ENCODE data around the gene UPK1A. TPM values are rescaled to one million over a fixed set of nuclear protein-coding genes. Genes with fewer than 3 reads are reported as not detected.

The UPK1A gene
- total and polyA plus RNA-seq, 8 donors = 0.18 to 0.48 (median 0.30) TPM; not detected in 4

DNA sequence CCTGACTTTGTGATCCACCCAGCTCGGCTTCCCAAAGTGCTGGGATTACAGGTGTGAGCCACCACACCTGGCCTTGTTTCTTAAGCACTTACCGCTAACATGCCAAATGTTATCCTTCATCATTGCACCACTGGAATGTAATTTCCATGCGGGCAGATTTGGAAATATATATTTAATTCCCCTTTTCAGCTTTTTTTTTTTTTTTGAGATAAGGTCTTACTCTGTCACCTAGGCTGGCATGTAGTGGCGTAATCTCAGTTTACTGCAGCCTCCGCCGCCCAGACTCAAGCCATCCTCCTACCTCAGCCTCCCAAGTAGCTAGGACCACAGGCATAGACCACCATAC, 4.3 kb upstream of the UPK1A start:
- Histone ChIP-seq H3K9me3 (no peaks in the 10 kb centered on the region), H3K27me3 (no peaks in the 10 kb centered on the region), H3K4me3 (no peak overlapping the region), H3K27ac (no peak overlapping the region), H3K36me3 (peaks cover 0 to 77% of the 10 kb centered on the region in 2 donors), H3K4me1 (no peaks in the 10 kb centered on the region)
- TF ChIP-seq, protein P1, sequence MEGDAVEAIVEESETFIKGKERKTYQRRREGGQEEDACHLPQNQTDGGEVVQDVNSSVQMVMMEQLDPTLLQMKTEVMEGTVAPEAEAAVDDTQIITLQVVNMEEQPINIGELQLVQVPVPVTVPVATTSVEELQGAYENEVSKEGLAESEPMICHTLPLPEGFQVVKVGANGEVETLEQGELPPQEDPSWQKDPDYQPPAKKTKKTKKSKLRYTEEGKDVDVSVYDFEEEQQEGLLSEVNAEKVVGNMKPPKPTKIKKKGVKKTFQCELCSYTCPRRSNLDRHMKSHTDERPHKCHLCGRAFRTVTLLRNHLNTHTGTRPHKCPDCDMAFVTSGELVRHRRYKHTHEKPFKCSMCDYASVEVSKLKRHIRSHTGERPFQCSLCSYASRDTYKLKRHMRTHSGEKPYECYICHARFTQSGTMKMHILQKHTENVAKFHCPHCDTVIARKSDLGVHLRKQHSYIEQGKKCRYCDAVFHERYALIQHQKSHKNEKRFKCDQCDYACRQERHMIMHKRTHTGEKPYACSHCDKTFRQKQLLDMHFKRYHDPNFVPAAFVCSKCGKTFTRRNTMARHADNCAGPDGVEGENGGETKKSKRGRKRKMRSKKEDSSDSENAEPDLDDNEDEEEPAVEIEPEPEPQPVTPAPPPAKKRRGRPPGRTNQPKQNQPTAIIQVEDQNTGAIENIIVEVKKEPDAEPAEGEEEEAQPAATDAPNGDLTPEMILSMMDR (IDR thresholded peaks at IDR 0.05) = no peak
- DNase-seq = no peak
- no peak for ATAC-seq
- intact Hi-C loops (cut with DNase I) = no loop called here

DNA sequence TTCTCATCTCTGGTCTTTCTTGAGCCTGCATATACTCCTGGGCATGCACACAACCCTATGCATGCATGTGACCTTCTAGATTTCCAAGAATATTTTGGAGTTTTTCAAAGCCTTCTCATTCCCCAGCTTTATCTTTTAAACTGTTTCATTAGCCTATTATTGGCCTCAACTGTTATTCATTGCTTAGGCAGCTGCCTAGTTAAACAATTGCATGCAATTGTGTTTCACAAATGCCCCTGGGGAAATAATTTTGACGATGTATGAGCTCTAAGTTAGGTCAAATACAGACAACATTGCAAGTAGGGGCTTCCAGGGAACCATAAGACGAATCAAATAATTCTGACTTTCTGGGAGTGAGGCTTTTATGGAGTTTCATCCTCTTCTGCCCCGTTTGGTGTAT, 2.3 kb upstream of the UPK1A start:
- H3K36me3 ChIP-seq = peaks cover 0 to 57% of the 10 kb centered on the region in 2 donors
- H3K9me3 ChIP-seq = no peaks in the 10 kb centered on the region
- H3K4me1 ChIP-seq = no peaks in the 10 kb centered on the region
- no peak overlapping the region for H3K27ac ChIP-seq
- TF ChIP-seq, protein P1 (IDR thresholded peaks at IDR 0.05) = no peak
- intact Hi-C loops (cut with DNase I) = no loop called here
- no peaks in the 10 kb centered on the region for H3K27me3 ChIP-seq
- DNase-seq (no peak), ATAC-seq (no peak)
- no peak overlapping the region for H3K4me3 ChIP-seq

DNA sequence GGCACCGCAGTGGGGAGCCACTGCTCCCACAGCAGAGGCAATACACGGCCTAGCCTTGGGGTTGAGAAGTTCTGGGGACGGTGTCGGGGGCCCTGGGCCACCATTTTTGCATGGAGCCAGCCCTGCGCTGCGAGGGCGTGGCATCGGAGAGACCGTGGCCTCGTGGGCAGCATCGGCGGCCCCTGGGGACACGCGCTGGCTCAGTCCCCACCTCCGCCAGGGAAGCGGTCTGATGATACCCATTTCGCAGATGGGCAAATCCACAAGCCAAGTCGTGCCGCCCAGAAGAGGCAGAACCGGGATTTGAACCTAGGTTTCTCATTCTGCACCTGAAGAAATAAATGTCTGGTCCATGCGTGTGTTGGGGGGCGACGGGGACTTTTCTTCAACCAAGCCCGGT, 1.2 kb upstream of the UPK1A start:
- Histone ChIP-seq H3K4me1 (no peaks in the 10 kb centered on the region), H3K9me3 (no peaks in the 10 kb centered on the region), H3K27me3 (peaks cover 0 to 5% of the 10 kb centered on the region in 2 donors), H3K4me3 (no peak overlapping the region), H3K27ac (no peak overlapping the region), H3K36me3 (peaks cover 0 to 46% of the 10 kb centered on the region in 2 donors)
- TF ChIP-seq, protein P1 (IDR thresholded peaks at IDR 0.05) = no peak
- ATAC-seq (no peak), DNase-seq (peak in 1 of 4 donors; percentile 61)
- intact Hi-C loops (cut with DNase I) = no loop called here

DNA sequence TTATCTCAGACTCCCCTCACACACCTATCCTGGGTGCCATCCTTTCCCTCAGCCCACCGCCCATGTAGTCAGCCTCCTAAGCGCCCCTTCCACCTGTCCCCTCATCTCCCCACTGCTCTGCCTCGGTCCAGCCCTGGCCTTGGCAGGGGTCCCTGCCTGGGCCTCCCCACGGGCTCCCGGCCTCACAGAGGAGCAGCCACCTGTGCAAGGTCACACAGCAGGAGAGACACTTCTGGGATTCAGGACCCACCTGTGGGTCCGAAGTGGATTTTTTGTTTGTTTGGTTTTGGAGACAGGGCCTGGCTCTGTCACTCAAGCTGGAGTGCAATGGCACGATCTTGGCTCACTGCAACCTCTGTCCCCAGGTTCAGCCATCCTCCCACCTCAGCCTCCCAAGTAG, 713 bp upstream of the UPK1A start:
- DNase-seq (peak in 1 of 4 donors; percentile 51), ATAC-seq (no peak)
- H3K27ac ChIP-seq = no peak overlapping the region
- no peaks in the 10 kb centered on the region for H3K9me3 ChIP-seq
- intact Hi-C loops (cut with DNase I) = no loop called here
- TF ChIP-seq, protein P1 (IDR thresholded peaks at IDR 0.05) = no peak
- H3K27me3 ChIP-seq = peaks cover 0 to 5% of the 10 kb centered on the region in 2 donors
- no peak overlapping the region for H3K4me3 ChIP-seq
- no peaks in the 10 kb centered on the region for H3K4me1 ChIP-seq
- H3K36me3 ChIP-seq = peaks cover 0 to 41% of the 10 kb centered on the region in 2 donors

DNA sequence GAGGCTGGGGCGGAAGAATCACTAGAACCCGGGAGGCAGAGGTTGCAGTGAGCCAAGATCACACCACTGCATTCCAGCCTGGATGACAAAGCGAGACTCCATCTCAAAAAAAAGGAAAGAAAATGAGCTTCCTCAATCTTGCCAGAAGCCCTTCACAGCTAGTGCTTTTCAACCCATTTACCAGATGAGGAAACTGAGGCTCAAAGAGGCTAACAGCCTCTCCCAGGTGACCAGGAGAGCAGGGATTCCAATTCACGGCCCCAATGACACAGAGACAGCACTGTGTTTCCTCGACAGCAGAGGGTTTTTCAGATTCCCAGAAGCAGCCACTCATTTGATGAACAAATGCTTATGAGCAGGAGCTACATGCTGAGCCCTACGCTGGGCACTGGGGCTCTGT, 3.2 kb downstream of the UPK1A start:
- ATAC-seq (no peak), DNase-seq (no peak)
- TF ChIP-seq, protein P1 (IDR thresholded peaks at IDR 0.05) = no peak
- intact Hi-C loops (cut with DNase I) = no loop called here
- H3K27ac ChIP-seq = no peak overlapping the region
- H3K4me3 ChIP-seq = no peak overlapping the region
- H3K9me3 ChIP-seq = no peaks in the 10 kb centered on the region
- H3K27me3 ChIP-seq = peaks cover 9 to 37% of the 10 kb centered on the region in 2 donors
- H3K36me3 ChIP-seq = peaks cover 0 to 2% of the 10 kb centered on the region in 2 donors
- peaks cover 0 to 9% of the 10 kb centered on the region in 2 donors for H3K4me1 ChIP-seq
